HG03135 (cell line): ENCODE results near the gene RFC4.

Source experiments
- ATAC-seq: cut with Tn5 transposase; IDR thresholded peaks from one replicate; pipeline ENCODE4 v1.9.1; 2021; ENCODE audit warnings: mild to moderate bottlenecking, moderate library complexity; ENCODE audit not compliant: unreplicated experiment

RFC4 gene

DNA sequence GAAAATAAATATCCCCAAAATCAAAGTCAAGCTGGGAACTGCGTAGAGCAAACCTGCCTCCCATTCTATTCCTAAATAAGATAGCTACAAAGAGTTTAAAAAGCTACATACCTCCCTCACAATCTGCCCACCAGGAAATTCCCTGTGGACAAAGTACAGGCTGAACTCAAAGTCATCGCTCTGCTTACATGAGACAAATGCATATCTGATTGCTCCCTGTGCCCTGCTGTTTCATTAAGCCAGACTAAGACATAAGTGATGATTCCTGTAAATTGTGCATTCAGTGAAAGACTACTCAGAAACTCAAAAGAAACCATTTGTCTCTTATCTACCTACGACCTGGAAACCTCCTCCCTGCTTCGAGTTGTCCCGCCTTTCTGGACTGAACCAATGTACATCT is 51.4 kb downstream of the RFC4 start:
- no peak for ATAC-seq

DNA sequence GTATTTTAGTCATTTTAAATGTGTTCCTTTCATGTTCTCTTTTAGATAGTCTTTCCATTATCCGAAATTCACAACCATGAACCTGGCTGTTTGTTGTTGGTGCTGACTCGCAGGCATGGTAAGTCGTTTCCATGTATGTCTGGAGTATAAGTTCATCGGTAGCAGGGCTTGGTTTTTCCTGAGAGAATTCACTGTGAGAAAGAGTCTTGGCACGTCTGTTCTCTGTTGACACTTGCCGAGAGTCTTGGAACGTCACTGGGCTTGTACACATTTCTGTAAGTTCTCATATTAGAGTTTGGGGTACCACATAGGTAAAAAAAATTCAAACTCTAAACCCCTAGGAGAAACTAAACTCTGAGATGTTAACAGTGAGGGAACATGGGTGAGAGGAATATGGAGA is 52.3 kb downstream of the RFC4 start:
- no peak for ATAC-seq

DNA sequence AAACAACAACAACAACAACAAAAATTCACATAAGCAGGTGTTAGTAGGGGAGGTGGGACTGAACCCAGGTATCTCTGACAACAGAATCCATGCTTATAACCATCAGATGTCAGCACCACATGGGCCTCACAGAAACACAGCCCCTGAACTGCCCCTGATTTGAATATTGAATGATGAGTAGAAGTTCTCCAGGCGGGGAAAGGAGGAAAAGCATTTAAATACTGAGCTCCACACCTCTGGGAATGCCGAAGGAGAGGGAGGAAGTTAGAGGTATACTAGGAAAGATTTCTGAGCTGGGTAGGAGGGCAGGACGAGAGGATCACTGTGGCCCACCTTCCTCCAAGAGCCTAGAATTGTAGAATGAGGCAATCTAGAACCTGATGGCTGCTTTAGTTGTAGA is 54.8 kb downstream of the RFC4 start:
- ATAC-seq: no peak

DNA sequence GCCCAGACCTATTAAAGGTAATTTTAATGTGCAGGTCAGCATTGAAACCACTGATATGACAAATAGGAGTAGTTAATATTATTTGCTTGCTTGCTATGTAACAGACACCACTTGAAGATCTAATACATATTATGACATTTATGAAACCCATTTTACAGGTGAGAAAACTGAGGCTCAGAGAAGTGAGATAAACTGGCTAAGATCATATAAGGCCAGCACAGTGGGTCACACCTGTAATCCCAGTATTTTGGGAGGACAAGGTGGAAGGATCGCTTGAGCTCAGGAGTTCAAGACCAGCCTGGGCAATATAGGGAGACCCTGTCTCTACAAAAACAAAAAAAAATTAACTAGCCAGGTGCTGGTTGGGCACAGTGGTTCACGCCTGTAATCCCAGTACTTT is 56.0 kb downstream of the RFC4 start:
- ATAC-seq: no peak

DNA sequence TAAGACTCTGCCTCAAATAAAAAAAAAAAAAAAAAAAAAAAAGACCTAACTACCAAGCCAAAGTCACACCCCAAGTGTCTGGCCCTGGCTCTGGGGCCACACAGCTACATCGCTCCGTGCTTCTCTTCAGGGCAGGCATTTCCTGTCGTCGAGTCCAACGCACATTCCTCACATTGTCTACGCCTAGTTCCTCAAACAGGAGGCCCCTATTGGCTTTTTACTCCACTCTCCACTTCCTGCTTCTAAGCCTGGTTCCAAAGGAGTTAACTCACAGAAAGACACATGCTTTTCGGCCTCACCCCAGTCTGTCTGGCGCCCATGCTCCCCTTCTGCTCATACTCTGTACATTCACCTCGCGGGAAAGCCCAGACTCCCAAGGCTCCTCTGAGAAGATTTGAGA is 60.3 kb downstream of the RFC4 start:
- no peak for ATAC-seq

DNA sequence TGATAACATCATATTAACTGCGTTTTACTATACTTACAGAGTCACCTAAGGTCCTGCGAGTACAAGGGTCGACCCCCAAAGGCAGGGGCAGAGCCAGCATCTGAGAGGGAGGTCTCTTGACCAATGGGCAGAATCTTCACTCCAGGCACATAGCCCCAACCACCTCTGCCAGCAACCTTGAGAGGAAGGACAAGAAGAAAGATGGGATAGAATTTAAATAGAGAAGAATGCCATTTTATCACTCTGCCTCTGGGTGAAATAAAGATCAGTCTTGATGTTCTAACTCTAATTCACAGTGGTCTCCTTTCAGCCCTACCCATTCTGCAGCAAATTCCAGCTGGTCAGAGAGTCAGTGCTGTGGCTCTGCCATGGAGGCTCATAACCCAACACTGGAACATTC is 62.6 kb downstream of the RFC4 start:
- no peak for ATAC-seq

DNA sequence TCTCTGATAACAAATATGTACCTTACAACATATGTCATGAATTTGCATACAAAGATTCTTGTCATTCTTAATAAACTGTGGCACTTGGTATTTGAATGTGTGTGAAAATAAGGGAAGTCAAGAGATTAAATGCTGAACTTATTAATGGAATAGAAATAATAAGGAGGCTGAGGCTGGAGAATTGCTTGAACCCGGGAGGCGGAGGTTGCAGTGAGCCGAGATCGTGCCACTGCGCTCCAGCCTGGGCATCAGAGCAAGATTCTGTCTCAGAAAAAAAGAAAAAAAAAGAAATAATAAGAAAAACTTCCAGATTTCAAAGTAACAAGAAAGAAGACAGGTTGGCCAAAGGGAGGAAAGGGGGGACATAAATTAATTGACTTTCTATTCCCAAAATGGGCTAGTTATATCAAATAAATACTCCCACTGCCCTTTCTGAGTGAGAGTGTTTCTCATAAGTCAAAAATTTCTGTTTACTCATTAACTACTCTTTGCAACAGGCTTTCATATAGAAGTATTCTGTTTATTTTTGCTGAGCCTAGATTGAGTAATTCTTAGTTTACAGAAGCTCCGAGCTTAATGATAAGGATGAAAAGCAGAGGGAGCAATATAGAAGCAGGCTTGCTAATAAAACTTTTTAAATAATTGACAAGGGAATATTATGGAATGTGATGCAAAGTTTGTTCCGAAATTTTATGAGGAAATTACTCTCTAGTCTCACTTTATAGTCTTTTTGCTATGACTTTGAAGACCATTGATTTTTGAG is 63.5 kb downstream of the RFC4 start:
- no peak for ATAC-seq
